Heart left ventricle (tissue), 13 donors: ENCODE results near the gene MYOCOS.

Experiments used
- POLR2A ChIP-seq, 2 donors: fragments of 450-650 bp; IDR thresholded peaks; one replicate each; pipeline ENCODE4 v1.6.1; 2017; ENCODE audit warnings: antibody characterized with exemption in 2 of 2, mild to moderate bottlenecking in 2 of 2, moderate library complexity in 2 of 2
- TF ChIP-seq, protein P1 (sequence below), 12 donors: fragments of 200-600 bp; sonication (generic) in 4 of 12; IDR thresholded peaks; one replicate each; pipeline versions ENCODE4 v1.5.0 to v1.8.0; 2018 to 2022; ENCODE audit warnings: antibody characterized with exemption in 12 of 12, mild to moderate bottlenecking in 5 of 12
- donor health status: ischemic (EF 13 %, LVEDD 7.1; RV severe dilation, severe dysfunction).
- donor health status: DM: no; HTN: yes; CAD: no.
- donor health status: DM: no; HTN: no; CAD: no.
- donor health status: ischemic (EF 25% LVEDD 6.9; RV normal size, moderate dysfunction).
- donor health status: ischemic (EF 25% LVEDD 5.7; RV mildly dilated, moderate dysfunction).
- donor health status: ischemic (EF 35%, LVEDD 5.7; RV mildly dilated, moderate dysfunction).
- donor health status: nonischemic (EF 11% LVEDD 7.7; RV severe dilation, severe dysfunction).
- donor health status: DM: yes; HTN: yes; CAD: no.
- donor health status: PGD.
- donor health status: ischemic (EF 29% LVEDD 5.4; RV normal size, mild dysfunction).
- donor health status: nonischemic (EF 23%, LVEDD 6.1; RV moderate dilation, normal function).

DNA sequence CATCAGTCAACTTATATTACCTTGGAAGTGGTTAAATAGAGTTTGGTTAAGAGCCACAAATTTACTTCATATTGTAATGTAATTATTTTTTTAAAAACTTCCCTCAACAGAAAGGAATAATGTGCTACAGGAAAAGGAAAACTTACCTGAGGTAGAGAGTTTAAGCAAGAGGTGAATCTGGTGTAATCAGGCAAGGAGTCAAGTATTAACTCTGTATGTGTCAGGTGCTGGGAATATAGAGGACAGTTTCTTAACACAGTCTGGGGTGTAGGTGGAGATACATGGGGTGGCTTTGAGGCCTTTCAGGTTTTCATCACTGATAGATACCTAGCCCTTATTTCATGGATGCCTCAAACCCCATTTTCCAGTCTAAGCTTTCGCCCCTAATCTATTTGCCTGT, 25.9 kb upstream of the MYOCOS start:
- TF ChIP-seq POLR2A (IDR thresholded peaks at IDR 0.05): no peak
- TF ChIP-seq, protein P1, sequence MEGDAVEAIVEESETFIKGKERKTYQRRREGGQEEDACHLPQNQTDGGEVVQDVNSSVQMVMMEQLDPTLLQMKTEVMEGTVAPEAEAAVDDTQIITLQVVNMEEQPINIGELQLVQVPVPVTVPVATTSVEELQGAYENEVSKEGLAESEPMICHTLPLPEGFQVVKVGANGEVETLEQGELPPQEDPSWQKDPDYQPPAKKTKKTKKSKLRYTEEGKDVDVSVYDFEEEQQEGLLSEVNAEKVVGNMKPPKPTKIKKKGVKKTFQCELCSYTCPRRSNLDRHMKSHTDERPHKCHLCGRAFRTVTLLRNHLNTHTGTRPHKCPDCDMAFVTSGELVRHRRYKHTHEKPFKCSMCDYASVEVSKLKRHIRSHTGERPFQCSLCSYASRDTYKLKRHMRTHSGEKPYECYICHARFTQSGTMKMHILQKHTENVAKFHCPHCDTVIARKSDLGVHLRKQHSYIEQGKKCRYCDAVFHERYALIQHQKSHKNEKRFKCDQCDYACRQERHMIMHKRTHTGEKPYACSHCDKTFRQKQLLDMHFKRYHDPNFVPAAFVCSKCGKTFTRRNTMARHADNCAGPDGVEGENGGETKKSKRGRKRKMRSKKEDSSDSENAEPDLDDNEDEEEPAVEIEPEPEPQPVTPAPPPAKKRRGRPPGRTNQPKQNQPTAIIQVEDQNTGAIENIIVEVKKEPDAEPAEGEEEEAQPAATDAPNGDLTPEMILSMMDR (IDR thresholded peaks at IDR 0.05): no peak
